ENCODE results near the gene RAET1E.

DNA sequence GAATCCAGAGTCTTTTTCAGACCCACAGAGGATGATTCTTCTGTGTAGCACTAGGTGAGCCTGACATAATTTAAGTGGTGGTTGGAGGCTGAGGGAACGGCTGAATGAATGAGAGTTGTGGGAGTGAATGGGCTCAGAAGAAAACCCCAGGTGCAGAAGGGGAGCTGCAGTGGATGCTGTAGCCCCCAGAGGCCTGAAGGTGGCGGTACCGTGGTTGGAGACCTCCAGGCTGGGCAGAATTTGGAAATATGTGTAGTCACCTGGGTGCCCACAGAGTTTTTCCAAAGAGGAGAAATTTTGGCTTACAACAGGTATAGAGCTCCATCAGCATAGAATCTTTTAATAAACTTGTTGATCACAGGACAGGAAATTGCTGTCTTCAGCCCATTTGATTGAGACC lies 31.5 kb upstream of the RAET1E start:
- TF ChIP-seq, protein P1, sequence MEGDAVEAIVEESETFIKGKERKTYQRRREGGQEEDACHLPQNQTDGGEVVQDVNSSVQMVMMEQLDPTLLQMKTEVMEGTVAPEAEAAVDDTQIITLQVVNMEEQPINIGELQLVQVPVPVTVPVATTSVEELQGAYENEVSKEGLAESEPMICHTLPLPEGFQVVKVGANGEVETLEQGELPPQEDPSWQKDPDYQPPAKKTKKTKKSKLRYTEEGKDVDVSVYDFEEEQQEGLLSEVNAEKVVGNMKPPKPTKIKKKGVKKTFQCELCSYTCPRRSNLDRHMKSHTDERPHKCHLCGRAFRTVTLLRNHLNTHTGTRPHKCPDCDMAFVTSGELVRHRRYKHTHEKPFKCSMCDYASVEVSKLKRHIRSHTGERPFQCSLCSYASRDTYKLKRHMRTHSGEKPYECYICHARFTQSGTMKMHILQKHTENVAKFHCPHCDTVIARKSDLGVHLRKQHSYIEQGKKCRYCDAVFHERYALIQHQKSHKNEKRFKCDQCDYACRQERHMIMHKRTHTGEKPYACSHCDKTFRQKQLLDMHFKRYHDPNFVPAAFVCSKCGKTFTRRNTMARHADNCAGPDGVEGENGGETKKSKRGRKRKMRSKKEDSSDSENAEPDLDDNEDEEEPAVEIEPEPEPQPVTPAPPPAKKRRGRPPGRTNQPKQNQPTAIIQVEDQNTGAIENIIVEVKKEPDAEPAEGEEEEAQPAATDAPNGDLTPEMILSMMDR (IDR thresholded peaks at IDR 0.05) = no peak
- TF ChIP-seq POLR2A (IDR thresholded peaks at IDR 0.05) = no peak
